Activated CD8-positive, alpha-beta memory T cell treated with anti-CD3 and anti-CD28 coated beads, Interleukin-2, amount 50 U/mL, for 4 hours (primary cell): ENCODE results near the gene HPRT1.
"Not testable (repeated sequence)": the region's sequence is repeated elsewhere in the genome, so short reads cannot be mapped to it uniquely, and the experiment has no call there.

Experiments
- DNase-seq: peaks from one replicate; pipeline ENCODE4 v3.0.0-alpha.2; 2020

HPRT1 gene, protein sequence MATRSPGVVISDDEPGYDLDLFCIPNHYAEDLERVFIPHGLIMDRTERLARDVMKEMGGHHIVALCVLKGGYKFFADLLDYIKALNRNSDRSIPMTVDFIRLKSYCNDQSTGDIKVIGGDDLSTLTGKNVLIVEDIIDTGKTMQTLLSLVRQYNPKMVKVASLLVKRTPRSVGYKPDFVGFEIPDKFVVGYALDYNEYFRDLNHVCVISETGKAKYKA

DNA sequence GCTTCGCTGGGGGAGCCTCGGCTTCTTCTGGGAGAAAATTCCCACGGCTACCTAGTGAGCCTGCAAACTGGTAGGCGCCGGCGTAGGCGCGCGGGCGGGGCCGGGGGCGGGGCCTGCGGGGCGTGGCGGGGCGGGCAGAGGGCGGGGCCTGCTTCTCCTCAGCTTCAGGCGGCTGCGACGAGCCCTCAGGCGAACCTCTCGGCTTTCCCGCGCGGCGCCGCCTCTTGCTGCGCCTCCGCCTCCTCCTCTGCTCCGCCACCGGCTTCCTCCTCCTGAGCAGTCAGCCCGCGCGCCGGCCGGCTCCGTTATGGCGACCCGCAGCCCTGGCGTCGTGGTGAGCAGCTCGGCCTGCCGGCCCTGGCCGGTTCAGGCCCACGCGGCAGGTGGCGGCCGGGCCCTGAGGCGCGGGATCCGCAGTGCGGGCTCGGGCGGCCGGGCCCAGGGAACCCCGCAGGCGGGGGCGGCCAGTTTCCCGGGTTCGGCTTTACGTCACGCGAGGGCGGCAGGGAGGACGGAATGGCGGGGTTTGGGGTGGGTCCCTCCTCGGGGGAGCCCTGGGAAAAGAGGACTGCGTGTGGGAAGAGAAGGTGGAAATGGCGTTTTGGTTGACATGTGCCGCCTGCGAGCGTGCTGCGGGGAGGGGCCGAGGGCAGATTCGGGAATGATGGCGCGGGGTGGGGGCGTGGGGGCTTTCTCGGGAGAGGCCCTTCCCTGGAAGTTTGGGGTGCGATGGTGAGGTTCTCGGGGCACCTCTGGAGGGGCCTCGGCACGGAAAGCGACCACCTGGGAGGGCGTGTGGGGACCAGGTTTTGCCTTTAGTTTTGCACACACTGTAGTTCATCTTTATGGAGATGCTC lies at the start of gene HPRT1:
Gene HPRT1 (plus strand): TSS at position 161 of the 857 bp plus-strand sequence. CDS start 147 bp downstream, at position 308.
- DNase-seq = peak; percentile 76

DNA sequence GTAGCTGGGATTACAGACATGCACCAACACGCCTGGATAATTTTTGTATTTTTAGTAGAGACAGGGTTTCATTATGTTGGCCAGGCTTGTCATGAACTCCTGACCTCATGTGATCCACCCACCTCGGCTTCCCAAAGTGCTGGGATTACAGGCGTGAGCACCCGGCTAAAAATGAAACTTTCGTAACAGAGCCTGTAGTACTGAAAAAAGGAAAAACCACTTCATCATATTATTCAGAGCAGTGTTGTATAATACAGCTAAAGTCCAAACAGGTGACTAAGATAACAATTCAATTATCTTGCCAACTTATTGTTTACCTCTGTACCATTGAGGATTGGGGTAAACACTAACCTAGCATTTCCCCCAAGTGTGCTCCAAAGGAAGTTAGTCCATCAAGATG lies 43.9 kb upstream of the HPRT1 start:
- no peak for DNase-seq

DNA sequence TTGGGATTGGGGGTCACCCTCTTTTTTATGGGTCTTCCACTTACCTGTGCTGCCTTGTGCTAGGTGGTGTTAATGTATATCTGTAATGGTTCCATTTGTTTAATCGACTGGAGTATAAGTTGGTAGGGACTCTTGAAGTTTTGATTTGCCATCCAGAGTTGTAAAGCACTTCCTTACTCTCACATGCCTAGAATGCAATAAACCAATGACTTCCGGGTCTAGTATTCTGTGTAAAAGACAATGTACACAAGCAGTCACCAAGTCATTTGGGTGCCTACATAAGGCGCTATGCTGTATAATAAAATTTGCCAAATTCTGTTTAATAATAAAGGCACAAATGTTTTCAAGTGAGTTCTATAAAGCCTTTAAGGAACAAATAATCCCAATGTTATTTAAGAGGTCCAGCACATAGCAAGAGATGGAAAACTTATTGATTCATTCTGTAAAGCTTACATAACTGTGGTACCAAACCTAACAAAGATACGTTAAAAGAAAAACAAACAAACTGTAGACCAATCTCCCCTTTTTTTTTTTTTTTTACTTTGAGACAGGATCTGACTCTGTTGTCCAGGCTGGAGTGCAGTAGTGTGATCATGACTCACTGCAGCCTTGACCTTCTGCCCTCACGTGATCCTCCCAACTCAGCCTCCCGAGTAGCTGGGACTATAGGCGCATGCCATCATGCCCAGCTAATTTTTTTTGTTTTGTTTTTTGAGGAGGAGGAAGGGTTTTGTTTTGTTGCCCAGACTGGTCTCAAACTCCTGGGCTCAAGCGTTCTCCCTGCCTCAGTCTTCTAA lies 41.5 kb upstream of the HPRT1 start:
- no peak for DNase-seq

DNA sequence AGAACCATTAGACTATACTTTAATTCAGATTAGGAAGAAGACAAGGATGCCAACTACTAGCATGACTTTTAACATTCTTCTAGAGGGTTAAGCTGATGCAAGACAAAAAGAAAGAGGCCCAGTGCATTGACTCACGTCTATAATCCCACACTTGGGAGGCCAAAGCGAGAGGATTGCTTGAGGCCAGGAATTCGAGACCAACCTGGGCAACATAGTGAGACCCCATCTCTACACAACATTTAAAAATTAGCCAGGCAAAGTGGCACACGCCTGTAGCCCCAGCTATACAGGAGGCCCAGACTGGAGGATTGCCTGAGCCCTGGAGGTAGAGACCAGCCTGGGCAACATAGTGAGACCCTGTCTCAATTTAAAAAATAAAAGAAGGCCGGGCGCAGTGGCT lies 40.2 kb upstream of the HPRT1 start:
- no peak for DNase-seq

DNA sequence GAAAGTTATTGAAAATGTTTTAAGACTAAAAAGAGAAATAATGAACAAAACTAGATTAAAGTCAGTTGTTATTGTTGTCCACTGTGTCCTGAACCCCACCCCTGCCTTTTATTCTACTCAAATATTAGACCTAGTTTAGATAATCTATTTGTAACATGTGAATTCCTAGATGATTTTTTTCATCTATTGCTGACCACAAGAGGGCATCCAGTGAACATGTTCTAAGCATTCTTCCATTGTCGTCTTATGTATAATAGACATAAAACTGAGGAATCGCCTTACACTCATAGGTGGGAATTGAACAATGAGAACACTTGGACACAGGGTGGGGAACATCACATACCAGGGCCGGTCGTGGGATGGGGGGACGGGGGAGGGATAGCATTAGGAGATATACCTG lies 36.4 kb upstream of the HPRT1 start:
- no peak for DNase-seq

DNA sequence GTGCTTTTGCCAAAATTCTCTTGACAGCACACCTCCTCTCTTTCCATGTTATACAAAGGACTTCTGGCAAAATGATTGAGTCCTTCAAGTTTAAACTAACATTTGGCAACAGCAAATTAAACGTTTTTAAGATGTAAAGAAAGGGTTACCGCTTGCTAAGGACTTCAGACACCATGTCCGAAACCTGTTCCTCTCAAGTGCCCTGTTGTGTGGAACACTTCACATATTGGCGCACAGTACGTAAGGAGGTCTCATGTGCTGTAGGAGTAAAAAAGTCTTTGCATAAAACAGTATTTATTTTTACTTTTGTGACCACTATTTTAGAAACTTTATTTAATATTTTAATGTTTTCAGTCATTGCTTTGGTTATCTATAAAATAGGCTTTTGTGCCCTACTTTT lies 33.7 kb upstream of the HPRT1 start:
- no peak for DNase-seq

DNA sequence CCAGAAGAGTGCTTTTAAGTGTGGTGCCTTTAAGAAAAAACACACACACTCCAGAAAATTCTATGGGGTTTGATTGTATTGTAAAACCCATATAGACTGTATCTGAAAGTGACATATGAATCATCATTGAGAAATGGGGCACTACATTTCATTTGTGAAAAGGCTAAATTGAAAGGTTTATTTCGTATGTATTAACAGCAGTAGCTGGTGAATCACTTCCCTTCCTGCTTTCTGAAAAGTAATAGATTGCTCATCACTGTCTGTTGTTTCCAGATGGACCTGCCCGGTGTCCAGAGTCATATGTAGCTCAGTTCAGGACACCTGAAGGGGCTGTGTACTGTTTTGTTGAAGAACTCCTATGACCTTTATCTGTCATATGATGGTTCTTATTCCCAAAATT lies 28.1 kb upstream of the HPRT1 start:
- DNase-seq = no peak

DNA sequence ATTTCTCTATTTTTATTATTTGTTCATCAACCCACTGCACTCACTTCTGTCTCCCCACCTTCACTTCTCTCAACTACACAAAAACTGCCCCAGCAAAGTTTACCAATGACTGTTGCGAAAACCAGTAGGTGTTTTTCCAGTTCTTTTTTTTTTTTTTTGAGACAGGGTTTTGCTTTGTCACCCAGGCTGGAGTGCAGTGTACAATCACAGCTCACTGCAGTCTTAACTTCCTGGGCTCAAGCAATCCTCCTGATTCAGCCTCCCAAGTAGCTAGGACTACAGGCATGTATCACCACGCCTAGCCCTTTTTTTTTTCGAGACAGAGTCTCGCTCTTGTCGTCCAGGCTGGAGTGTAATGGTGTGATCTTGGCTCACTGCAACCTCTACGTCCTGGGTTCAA lies 24.1 kb upstream of the HPRT1 start:
- no peak for DNase-seq

DNA sequence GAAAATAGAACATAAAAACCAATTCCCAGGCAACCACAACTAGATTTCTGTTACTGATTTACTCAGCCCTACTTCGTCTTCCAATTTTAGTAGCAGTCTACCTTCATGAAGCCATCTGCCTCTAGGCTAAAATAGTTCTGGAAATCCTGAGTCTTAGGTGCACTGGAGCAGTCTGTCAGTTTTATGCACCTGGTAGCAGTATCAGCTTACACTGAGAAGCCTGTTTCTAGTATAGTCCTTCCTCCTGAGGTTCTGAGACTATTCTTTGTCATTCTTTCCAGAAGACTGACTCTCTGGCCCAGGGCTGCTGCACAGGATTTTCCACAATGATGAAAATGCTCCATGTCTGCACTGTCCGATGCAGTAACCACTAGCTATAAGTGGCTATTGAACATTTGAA lies 16.9 kb upstream of the HPRT1 start:
- DNase-seq = no peak

DNA sequence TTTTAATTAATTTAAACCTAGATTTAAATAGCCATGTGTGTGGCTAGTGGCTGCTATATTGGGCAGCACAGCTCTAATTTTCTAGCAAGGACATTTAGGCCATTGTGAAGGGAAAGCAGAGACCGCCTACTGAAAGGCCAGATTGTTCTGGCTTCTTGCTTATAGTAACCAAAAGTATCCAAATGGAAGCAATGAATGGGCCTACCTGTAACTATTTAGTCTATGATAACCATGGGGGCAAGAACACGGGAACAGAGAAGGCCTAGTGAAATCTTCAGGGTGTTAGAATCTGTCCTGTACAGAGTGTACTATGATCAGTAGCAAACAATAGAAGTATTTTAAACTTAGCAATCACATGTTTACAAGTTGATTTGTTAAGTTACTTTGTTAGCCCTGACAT lies 16.5 kb upstream of the HPRT1 start:
- no peak for DNase-seq

DNA sequence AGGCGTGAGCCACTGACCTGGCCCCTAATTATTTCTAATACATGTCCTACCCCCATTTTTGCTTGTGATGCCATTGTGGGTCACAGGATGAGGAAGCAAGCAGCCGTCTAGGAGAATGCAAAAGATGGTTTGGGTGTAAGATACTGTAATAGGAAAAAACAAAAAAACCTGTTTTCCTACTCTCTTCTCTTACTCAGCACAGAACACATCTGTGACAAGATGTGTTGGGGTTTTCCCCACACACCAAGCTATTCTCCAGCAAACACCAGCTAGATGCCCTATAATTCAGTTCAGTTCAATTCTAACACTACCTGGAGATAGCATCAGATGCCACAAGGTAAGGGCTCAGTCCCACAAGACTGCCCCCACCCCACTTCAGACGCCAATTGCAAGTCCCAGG lies 15.3 kb upstream of the HPRT1 start:
- no peak for DNase-seq

DNA sequence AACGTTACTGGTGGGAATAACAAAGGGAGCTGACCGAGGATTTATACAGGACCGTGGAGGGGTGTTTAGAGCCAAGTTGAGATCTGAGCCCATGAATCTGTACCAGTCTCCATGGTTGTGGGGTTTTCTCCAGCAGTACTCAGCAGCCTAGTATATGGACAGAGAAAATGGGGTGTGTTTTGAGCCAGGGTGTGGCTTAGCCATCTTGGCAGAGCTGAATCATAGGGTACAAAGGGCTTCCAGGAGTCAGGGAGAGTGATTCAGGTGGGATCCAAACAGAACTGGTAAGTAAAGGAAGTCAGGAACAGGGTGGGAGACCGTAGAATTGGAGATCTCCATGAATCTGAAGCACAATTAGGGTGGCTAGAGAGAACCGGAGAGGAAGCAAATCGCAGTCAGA lies 7.4 kb upstream of the HPRT1 start:
- no peak for DNase-seq

DNA sequence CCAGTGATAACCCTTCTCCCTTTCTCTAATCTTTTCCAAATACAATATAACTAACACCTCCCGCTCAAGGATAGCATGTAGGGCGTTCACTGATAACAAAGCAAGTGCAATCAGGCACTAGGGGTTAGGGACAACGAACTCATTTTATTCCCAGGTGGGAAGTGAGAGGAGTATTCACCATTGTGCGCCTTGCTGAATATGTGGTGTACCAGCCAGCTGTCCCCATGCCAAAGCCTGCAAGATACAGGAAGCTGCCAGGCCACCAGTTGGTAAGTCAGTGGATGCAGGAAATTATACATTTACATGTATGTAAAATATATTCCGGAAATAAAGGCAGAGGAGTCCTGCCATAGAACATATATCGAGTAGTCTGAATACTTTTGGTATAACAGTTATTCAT lies 6.3 kb upstream of the HPRT1 start:
- no peak for DNase-seq

DNA sequence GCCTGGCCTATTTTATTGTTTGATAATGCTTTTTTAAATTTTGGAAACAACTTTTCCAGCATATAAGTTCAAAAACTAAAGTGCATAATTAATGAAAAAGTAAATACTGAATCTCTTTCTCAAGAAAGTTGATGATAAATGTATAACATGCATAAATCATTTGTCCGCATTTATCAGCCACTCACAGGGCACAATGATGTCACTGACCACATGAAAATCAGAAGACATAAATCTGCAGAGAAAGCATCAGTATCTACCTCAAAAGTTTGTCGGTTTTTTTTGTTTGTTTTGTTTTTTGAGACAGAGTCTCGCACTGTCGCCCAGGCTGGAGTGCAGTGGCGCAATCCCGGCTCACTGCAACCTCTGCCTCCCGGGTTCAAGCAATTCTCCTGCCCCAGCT lies 5.5 kb upstream of the HPRT1 start:
- DNase-seq = no peak

DNA sequence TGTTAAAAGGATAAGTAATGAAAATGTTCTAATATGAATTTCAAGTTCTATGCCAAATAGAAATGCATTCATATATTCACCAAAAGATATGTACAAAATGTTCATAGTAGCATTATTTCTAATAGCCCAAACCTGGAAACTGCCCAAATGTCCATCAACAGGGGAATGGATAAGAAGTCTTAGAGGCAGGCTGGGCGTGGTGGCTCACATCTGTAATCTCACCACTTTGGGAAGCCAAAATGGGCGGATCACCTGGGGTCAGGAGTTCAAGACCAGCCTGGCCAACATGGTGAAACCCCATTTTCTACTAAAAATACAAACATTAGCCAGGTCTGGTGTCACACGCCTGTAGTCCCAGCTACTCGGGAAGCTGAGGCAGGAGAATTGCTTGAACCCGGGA lies 2.3 kb upstream of the HPRT1 start:
- no peak for DNase-seq

DNA sequence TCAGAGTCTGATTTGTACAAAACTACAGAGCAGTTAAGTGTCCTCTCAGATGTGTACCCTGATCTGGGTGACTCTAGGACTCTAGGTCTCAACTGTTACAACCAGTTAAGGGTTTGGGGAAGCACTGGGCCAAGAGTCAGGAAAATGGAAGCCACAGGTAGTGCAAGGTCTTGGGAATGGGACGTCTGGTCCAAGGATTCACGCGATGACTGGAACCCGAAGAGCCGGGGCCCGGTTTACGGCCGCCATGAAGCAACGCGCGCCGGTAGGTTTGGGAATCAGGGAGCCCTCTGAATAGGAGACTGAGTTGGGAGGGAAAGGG lies 321 bp upstream of the HPRT1 start:
- DNase-seq = no peak

DNA sequence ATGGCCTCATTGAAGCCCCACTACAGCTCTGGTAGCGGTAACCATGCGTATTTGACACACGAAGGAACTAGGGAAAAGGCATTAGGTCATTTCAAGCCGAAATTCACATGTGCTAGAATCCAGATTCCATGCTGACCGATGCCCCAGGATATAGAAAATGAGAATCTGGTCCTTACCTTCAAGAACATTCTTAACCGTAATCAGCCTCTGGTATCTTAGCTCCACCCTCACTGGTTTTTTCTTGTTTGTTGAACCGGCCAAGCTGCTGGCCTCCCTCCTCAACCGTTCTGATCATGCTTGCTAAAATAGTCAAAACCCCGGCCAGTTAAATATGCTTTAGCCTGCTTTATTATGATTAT lies 876 bp downstream of the HPRT1 start:
- no peak for DNase-seq

DNA sequence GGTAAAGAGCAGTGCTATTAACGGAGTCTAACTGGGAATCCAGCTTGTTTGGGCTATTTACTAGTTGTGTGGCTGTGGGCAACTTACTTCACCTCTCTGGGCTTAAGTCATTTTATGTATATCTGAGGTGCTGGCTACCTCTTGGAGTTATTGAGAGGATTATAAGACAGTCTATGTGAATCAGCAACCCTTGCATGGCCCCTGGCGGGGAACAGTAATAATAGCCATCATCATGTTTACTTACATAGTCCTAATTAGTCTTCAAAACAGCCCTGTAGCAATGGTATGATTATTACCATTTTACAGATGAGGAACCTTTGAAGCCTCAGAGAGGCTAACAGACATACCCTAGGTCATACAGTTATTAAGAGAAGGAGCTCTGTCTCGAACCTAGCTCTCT lies 1.5 kb downstream of the HPRT1 start:
- no peak for DNase-seq

DNA sequence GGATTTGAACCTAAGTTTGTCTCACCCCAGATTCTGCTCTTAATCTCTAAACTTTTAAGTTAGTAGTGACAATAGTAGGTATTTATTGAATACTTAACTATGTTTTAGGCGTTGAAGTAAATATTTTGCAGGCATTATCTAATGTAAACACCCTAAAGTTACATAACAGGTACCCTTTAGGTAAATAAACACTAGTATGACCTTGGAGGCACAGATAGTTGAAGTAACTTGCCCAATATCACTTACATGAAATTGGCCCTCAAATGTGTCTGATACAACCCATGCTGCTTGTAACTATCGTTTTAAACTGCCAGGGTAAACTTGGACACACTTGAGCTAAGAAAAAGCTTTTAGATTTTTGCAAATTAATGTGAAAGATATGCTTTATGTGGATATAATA lies 3.0 kb downstream of the HPRT1 start:
- no peak for DNase-seq

DNA sequence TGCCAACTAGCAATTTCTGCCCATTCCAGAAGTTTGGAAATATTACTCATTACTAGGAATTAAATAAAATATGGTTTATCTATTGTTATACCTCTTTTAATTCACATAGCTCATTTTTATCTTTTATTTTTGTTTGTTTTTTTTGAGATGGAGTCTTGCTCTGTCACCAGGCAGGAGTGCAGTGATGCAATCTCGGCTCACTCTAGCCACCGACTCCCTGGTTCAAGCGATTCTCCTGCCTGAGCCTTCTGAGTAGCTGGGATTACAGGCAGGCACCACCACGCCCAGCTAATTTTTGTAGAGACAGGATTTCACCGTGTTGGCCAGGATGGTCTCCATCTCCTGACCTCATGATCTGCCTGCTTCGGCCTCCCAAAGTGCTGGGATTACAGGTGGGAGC lies 4.5 kb downstream of the HPRT1 start:
- DNase-seq = not testable (repeated sequence)

DNA sequence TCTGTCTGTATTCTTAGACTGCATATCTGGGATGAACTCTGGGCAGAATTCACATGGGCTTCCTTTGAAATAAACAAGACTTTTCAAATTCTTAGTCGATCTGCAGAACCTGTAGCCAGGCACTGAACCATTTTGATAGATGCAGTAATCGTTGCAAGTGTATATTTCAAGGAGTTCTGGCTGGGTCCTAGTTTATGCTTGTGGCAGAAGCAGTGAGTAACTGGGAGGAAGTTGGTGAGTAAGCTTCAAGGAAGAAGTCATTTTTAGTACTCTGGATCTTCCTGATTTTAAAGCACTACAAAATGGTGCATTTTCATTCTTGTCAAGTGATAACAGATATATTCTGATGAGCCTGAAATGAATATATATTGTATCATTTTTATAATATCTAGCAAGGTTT lies 9.5 kb downstream of the HPRT1 start:
- no peak for DNase-seq

DNA sequence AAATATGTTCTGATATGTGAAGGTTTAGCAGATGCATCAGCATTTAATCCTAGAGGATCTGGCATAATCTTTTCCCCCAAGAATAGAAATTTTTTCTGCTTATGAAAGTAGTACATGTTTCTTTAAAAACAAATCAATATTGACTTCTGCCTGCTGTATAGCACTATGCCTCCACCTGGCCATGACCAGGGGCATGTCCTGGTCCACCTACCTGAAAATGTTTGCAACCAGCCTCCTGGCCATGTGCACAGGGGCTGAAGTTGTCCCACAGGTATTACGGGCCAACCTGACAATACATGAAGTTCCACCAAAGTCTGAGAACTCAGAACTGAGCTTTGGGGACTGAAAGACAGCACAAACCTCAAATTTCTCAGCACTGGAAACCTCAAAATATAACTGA lies 10.0 kb downstream of the HPRT1 start:
- DNase-seq = no peak

DNA sequence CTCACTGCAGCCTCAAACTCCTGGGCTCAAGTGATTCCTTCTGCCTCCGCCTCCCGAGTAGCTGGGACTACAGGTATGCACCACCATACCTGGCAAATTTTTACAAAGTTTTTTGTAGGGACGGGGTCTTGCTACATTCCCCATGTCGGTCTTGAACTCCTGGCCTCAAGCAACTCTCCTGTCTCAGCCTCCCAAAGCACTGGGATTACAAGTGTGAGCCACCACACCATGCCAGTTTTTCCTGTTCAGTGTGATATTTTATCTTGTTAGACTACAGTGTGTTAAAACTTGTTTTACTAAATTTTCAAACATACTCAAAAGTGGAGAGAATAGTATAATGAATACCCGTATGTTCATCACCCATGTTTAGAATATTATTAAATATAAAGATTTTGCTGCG lies 12.1 kb downstream of the HPRT1 start:
- no peak for DNase-seq

DNA sequence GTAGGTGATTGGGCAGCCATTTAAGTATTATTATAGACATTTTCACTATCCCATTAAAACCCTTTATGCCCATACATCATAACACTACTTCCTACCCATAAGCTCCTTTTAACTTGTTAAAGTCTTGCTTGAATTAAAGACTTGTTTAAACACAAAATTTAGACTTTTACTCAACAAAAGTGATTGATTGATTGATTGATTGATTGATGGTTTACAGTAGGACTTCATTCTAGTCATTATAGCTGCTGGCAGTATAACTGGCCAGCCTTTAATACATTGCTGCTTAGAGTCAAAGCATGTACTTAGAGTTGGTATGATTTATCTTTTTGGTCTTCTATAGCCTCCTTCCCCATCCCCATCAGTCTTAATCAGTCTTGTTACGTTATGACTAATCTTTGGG lies 16.3 kb downstream of the HPRT1 start:
- DNase-seq = no peak
